HUES48 (cell line): ENCODE data around the gene IL36G.
"Not testable (repeated sequence)": the region's sequence is repeated elsewhere in the genome, so short reads cannot be mapped to it uniquely, and the experiment has no call there.

Source experiments
- H3K27ac ChIP-seq: one replicate; pipeline ENCODE4 v1.7.0; 2013; ENCODE audit warnings: low read depth, low read length, inconsistent platforms
- H3K27me3 ChIP-seq: 2 replicates; pipeline ENCODE4 v1.6.1; 2013; ENCODE audit warnings: mild to moderate bottlenecking, low read length; ENCODE audit not compliant: control insufficient read depth, insufficient read depth
- H3K36me3 ChIP-seq: 2 replicates; pipeline ENCODE4 v1.6.1; 2013; ENCODE audit warnings: low read length; ENCODE audit not compliant: control insufficient read depth, insufficient read depth
- H3K4me1 ChIP-seq: 2 replicates; pipeline ENCODE4 v1.6.1; 2013; ENCODE audit warnings: mild to moderate bottlenecking, low read length; ENCODE audit not compliant: control insufficient read depth, insufficient read depth
- H3K4me3 ChIP-seq: 2 replicates; pipeline ENCODE4 v1.5.1; 2013; ENCODE audit warnings: mild to moderate bottlenecking, low read depth, low read length
- H3K9ac ChIP-seq: 2 replicates; pipeline ENCODE4 v1.6.1; 2013; ENCODE audit warnings: mild to moderate bottlenecking, low read depth, low read length, moderate library complexity
- H3K9me3 ChIP-seq: 2 replicates; pipeline ENCODE4 v1.6.1; 2013; ENCODE audit warnings: low read length; ENCODE audit not compliant: control insufficient read depth, insufficient read depth

The IL36G gene

DNA sequence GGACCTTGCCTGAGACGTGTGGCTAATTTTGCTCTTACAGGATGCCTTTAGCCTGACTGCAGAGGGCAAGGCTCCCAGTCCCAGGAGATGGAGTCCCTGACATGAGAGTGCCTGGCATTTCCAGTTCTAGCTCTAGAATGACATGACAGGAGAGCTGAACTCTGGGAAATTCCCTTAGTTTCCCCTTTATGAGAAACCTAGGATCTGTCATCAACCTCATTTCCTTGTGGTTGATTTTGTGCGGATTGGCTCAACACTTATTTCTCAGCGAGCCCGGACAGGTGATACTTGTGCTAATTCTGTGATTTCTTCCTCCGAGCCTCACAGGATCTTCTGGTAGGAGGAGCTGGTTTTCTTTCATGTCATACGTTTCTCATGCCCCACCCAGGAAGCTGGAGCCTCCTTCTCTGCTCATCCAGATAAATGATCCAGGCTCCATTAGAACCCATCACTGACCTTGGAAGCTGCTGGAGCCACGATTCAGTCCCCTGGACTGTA lies at the start of gene IL36G:
TSS of gene IL36G (plus strand) at position 448 of the 498 bp plus-strand sequence. CDS start 633 bp downstream, outside the sequence.
- H3K27me3 ChIP-seq = 0 out of 2 replicates have a peak, but pooled peaks cover 3% of the 10 kb centered on the region

DNA sequence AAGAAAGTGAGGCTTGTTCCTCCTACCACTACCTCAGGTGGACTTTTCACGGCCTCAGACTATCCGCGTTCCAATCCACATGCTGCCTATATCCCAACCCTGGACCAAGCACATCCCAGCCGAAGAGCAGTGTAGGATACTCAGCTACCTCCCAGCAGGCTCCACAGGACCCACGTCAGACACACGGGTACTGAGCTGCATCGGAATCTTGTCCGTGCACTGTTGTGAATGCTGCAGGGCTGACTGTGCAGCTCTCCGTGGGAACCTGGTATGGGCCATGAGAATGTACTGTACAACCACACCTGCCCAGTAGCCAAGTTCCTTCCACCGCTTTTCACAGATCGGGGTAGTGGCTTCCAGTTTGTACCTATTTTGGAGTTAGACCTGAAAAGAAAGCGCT lies 44.5 kb upstream of the IL36G start:
- H3K4me3 ChIP-seq = no peak overlapping the region
- no peak overlapping the region for H3K9ac ChIP-seq
- no peaks in the 10 kb centered on the region for H3K27me3 ChIP-seq
- H3K36me3 ChIP-seq = no peaks in the 10 kb centered on the region
- H3K27ac ChIP-seq = no peak overlapping the region
- no peaks in the 10 kb centered on the region for H3K9me3 ChIP-seq
- no peaks in the 10 kb centered on the region for H3K4me1 ChIP-seq

More for the DNA sequence above, at the start of gene IL36G:
- no peak within 1 kb of the TSS for H3K9ac ChIP-seq
- H3K36me3 ChIP-seq = no peaks in the 10 kb centered on the region
- no peak within 1 kb of the TSS for H3K4me3 ChIP-seq
- H3K27ac ChIP-seq = no peak within 1 kb of the TSS
- H3K4me1 ChIP-seq = no peaks in the 10 kb centered on the region
- 0 out of 2 replicates have a peak, but pooled peaks cover 3% of the 10 kb centered on the region for H3K9me3 ChIP-seq

GRCh38 chr2:112934117-112934516 lies 43.7 kb upstream of the IL36G start:
- not testable (repeated sequence) for H3K4me3 ChIP-seq, H3K27ac ChIP-seq, H3K36me3 ChIP-seq, H3K27me3 ChIP-seq, H3K9me3 ChIP-seq, H3K9ac ChIP-seq, H3K4me1 ChIP-seq

DNA sequence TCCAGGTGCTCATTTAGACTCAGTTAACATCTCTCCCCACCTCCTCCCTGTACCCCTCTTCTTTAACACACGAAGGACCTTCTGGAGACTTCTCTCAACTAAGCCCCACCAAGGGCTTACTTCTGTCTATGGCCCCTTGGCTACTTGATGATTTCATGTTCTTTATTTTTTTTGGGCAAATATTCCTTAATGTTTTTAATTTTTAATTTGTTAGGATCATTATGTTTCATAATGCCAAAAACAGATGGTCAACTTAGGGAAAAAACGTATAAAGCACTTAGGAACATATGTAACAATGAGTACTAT lies 40.9 kb upstream of the IL36G start:
- H3K9me3 ChIP-seq = no peaks in the 10 kb centered on the region
- H3K27ac ChIP-seq = no peak overlapping the region
- H3K4me1 ChIP-seq = no peaks in the 10 kb centered on the region

GRCh38 chr2:112938904-112939303 lies 38.9 kb upstream of the IL36G start:
- Histone ChIP-seq H3K9ac (no peak overlapping the region), H3K4me1 (no peaks in the 10 kb centered on the region), H3K27me3 (no peaks in the 10 kb centered on the region), H3K36me3 (no peaks in the 10 kb centered on the region), H3K4me3 (no peak overlapping the region), H3K9me3 (no peaks in the 10 kb centered on the region), H3K27ac (no peak overlapping the region)

More for the DNA sequence above, 40.9 kb upstream of the IL36G start:
- H3K4me3 ChIP-seq = no peak overlapping the region
- no peaks in the 10 kb centered on the region for H3K36me3 ChIP-seq
- no peaks in the 10 kb centered on the region for H3K27me3 ChIP-seq
- H3K9ac ChIP-seq = no peak overlapping the region

- no peak overlapping the region for H3K4me3 ChIP-seq
- no peaks in the 10 kb centered on the region for H3K9me3 ChIP-seq
- no peaks in the 10 kb centered on the region for H3K4me1 ChIP-seq
- H3K27ac ChIP-seq = no peak overlapping the region
- H3K36me3 ChIP-seq = no peaks in the 10 kb centered on the region
- H3K9ac ChIP-seq = no peak overlapping the region
- H3K27me3 ChIP-seq = no peaks in the 10 kb centered on the region
Measured at GRCh38 chr2:112939425-112939824, 38.4 kb upstream of the IL36G start.

DNA sequence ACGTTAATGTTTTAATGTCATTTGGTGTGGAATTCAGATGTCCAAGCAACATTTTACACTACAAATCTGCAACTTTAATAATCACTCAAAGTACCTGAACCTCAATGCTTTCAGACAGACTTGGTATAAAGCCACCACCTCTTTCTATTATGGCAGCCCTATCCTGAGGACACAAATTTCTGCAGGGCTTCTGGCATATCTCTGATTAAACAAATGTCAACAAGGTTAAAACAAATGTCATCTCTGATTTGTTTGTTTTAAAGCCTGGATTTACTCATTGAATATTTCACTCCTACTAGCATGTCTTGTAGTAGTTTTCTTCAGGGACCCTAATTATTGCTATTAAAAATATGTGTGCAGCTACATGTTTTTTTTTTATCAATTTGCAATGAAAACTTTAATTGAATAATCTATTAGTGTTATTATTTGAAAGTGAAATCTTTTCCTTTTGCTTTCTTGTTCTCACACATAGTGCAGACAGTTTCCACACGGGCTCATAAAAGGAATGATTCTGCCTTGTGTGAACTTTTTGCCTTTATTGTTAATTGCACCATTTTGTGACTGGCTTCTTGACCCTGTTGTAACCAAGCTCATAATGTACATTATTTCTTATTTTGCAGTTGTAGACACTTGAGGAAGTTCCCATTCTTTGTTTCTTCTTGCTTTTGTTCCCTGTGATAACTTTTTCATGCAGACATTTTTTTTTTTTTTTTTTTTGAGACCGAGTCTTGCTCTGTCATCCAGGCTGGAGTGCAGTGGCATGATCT lies 36.8 kb upstream of the IL36G start:
- Histone ChIP-seq H3K36me3 (no peaks in the 10 kb centered on the region), H3K4me1 (no peaks in the 10 kb centered on the region), H3K9ac (no peak overlapping the region), H3K4me3 (no peak overlapping the region), H3K9me3 (peaks cover 3% of the 10 kb centered on the region; the same call in 1 of the 2 replicates), H3K27me3 (no peaks in the 10 kb centered on the region), H3K27ac (no peak overlapping the region)

DNA sequence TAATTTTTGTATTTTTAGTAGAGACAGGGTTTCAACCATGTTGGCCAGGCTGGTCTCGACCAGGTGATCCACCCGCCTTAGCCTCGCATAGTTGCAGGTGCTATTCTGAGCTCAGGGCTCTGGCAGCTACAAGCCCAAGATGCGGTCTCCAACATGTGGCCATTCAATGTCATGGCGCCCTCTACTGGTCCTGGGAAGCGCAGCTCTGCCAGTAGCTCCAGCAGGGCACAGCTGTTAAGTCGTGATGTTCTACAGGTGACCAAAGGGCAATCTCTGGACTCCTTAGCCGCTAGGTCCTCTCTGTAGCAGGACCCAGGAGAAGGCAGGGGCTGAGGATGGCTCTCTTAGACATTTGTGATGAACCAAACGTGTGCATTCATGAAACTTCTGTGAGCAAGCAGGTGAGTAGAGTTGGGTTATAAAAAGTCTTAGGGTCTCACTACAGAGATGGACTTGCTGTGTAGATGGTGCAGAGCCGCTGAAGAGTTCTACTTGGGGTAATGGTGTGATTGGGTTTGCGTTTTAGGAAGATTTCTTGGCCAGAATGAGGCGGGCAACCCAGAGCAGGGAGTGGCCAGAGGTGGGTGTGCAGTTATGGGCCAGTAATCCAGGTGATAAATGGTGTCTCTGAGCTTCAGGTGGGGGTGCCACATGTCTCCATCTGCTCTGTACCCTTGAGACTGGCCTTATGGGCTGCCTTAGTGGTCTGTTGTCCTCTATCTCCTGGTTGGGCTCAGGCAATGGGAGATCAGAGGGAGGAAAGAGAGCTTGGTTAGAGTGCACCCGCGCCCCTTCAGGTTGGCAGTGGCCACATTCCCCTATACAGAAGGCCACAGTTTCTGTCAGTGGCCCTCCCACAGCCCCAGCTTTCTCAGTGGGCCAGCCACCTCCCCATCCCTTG lies 35.8 kb upstream of the IL36G start:
- H3K9me3 ChIP-seq = peaks cover 10% of the 10 kb centered on the region; the same call in 1 of the 2 replicates
- H3K36me3 ChIP-seq = no peaks in the 10 kb centered on the region
- no peak overlapping the region for H3K4me3 ChIP-seq
- H3K4me1 ChIP-seq = no peaks in the 10 kb centered on the region
- no peak overlapping the region for H3K9ac ChIP-seq
- H3K27me3 ChIP-seq = no peaks in the 10 kb centered on the region
- no peak overlapping the region for H3K27ac ChIP-seq

DNA sequence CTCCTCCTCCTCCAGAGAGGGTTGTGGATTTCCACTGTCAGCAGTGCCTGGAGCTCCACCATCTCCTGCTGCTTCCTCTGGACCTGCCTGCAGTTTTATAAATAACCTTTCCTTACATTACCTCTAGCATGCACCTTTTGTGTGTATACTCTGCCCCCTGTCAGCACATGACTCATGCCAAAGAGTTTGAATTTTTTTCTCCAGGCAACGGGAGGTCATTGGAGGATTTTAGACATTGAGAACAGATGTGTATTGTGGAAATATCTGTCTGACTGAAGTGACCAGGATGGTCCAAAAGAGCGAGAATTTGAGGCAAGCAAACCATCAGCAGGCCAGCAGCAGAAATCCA lies 35.2 kb upstream of the IL36G start:
- H3K4me3 ChIP-seq = no peak overlapping the region
- H3K27ac ChIP-seq = no peak overlapping the region

DNA sequence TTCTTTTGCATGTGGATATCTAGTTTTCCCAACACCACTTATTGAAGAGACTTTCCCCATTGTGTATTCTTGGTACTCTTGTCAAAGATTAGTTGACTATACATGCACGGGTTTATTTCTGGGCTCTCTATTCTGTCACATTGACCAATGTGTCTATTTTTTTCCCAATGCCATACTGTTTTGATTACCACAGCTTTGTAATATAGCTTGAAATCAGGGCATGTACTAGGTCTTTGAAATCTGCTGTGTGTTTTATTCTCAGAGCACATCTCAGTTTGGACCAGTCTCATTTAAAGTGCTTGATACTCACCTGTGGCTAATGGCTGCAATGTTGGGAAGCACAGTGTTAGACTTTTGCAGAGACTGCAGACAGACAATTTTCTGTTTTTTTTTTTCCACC lies 32.8 kb upstream of the IL36G start:
- no peaks in the 10 kb centered on the region for H3K27me3 ChIP-seq
- H3K9me3 ChIP-seq = peaks cover 17% of the 10 kb centered on the region; the same call in 1 of the 2 replicates
- H3K4me3 ChIP-seq = no peak overlapping the region
- H3K9ac ChIP-seq = no peak overlapping the region
- H3K4me1 ChIP-seq = no peaks in the 10 kb centered on the region
- H3K36me3 ChIP-seq = no peaks in the 10 kb centered on the region
- no peak overlapping the region for H3K27ac ChIP-seq

More for the DNA sequence above, 35.2 kb upstream of the IL36G start:
- Histone ChIP-seq H3K36me3 (no peaks in the 10 kb centered on the region), H3K27me3 (no peaks in the 10 kb centered on the region), H3K4me1 (no peaks in the 10 kb centered on the region), H3K9me3 (peaks cover 14% of the 10 kb centered on the region; the same call in 1 of the 2 replicates), H3K9ac (no peak overlapping the region)

- Histone ChIP-seq H3K9ac (no peak overlapping the region), H3K4me3 (no peak overlapping the region), H3K36me3 (no peaks in the 10 kb centered on the region), H3K9me3 (peaks cover 17% of the 10 kb centered on the region; the same call in 1 of the 2 replicates), H3K4me1 (no peaks in the 10 kb centered on the region), H3K27ac (no peak overlapping the region), H3K27me3 (no peaks in the 10 kb centered on the region)
Measured at GRCh38 chr2:112946086-112946485, 31.7 kb upstream of the IL36G start.
